Measurements from ENCODE around the gene SLBP.

SLBP gene

DNA sequence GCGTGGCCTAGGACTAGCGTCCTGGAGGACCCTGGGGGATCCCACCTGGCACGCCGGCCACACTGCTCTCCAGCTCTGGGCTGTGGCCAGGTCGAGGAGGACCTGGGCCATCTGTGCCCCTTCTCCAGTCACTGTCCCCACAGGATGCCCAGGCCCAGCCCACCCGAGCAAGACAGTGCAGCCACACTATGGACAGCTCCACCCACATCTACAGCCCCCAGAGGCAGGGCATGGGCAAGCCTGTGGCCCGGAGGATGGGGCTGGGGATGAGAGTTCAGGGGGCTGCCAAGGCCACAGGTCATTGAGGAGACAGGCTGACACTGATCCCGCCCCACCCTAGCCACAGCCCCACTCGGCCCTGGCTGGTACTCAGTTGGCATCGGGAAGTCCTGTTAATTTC lies 58.3 kb downstream of the SLBP start:
- DNase-seq (ENCODE audit: low read depth), result no peak

DNA sequence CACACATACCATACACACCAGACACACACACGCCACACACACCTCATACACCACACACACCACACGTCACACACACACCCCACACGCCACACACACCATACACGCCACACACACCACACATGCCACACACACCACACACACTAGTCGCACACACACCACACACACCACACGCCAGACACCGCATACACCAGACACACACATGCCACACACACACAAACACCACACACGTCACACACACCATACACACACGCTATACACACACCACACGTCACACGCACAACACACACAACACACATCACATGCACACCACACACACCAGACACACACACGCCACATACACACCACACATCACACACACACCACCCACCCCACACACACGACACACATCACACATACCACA lies 60.0 kb downstream of the SLBP start:
- no peak for DNase-seq (ENCODE audit: low read depth)

DNA sequence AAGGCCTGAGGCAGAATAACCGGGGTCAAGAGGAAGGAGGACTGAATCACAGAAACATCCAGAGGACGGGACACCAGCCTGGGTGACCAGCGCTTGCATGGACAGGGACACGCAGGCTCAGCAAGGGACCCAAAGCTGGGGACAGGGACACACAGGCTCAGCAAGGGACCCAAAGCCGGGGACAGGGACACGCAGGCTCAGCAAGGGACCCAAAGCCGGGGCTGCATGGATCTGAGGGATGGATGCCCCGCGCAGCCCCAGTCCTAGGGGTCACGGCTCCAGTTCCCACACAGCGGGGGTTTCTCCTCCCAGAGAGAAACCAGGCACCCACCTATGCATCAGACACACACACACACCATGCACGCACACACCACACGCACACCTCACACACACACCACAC lies 60.5 kb downstream of the SLBP start:
- DNase-seq (ENCODE audit: low read depth), result no peak

DNA sequence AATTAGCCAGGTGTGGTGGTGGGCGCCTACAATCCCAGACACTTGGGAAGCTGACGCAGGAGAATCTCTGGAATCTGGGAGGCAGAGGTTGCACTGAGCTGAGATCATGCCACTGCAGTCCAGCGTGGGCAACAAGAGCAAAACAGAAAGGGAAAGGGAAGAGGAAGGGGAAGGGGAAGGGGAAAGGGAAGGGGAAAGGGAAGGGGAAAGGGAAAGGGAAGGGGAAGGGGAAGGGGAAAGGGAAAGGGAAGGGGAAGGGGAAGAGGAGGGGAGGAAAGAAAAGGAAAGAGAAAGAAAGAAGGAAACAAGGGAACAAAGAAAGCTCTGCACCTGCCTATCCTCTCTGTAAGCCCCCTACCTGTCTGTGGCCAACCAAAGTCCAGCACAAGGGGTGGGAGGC lies 63.2 kb downstream of the SLBP start:
- DNase-seq (ENCODE audit: low read depth), result no peak

DNA sequence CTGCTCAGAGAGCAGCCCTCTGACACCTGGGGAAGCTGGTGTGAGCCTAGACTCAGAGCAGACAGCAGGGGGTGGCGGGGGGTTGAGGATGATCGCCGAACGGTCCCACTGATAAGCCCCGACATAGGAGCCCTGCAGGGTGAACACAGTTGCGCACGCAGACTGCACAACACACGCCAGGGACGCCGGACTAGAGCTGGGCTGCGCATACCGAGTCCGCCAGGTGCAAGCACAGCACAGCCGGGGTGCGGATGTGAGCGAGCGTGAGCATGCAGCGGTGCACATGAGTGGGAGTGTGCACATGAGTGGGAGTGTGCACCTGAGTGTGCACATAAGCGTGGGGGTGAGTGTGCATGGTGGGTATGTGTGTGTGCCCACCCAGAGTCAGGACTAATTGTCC lies 64.7 kb downstream of the SLBP start:
- DNase-seq (ENCODE audit: low read depth), result no peak

DNA sequence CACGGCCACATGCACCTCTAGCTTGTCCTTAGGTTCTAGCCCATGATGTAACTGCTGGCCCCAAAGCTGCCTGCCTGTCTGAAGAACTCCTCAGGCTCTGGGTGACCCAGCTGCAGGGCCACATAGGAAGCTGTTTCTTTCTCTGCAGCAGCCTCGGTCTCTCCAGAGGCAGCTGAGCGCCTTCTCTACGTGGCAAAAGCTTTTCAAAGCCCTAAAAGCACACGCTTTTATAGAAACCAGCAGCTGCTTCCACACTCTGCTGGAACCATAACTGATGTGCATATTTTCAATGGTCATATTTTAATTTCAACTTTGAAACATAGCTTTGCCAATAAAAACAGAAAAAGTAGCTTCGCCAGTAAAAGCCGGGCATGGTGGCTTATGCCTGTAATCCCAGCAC lies 65.4 kb downstream of the SLBP start:
- DNase-seq (ENCODE audit: low read depth), result no peak

DNA sequence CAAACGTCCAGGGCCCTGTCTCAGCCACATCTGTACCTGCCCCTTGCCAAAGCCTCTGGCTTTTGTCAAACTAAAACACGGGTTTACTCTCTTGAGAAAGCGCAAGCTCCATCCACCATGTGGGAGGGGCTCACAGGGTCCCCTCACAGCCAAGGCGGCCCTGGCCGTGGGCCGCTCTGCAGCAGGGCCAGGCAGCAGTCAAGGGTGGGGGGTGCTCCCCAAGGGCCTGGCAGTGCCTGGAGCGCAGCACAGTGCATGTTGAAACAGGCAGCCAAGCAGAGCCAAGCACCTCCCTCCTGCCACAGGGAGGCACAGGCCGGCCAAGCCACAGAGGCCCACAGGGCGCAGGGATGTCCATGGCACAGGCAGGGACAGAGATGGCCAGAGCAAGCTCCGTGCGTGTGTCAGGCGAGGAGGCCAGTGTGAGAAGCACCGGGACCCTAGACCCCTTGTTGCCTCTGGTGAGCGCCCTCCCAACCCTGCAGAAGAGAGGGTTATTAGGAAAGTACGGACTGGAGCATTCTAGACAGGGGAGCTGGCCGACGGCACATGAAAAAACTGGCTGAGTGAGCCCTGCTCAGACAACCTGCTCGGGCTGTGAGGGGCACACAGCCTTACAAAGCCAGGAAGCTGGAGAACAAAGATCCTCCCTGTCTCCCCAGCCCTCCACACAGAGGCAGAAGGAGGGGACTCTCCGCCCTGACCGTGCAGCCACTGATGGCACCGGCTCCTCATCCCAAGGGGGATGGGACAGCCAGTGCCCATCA lies 67.0 kb downstream of the SLBP start:
- no peak for DNase-seq (ENCODE audit: low read depth)

DNA sequence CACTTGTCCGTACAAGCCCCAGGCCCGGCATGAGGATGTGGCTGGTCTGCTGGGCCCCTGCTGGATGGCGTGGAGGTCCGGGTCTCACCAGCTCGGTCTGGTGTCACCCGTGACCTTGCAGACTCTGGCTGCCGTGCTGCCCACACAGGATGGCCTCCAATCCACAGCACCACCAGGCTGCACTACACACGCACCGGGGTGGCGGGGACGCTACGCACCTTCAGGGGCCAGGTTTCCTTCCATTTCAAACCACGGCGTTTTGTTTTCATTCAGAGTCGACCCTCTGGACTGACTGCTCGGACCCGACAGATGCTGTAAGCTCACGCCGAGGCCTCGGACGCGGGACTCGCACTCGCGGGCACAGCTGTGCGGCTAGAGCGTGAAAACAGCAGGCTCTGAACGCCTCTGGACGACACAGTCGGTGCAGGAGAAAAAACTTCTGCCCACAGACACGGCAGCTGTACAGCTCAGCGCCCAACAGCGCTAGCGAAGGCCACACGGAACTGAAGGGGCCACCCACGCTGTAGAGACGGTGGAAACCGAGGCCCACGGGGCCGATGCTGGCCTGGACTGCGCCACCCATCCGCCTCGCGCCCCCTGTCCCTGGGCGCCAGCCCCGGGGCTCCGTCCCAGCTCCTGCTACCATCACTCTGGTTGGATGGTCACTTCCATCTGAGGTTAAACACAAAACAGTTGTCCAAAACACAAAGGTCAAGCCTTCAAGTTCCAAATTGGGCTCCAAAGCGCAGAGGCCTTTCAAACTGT lies 68.0 kb downstream of the SLBP start:
- no peak for DNase-seq (ENCODE audit: low read depth)

All from stimulated activated CD4-positive, alpha-beta T cell treated with anti-CD3 and anti-CD28 coated beads, Interleukin-2, amount 100 ng/mL, for 4 hours (primary cell).